Stimulated activated naive CD4-positive, alpha-beta T cell treated with Interleukin-2 at 50 U/mL for 16 hours (primary cell): Measurements from ENCODE around the gene KPNA1.
A peak's percentile ranks its signal among the peaks of the same experiment; 100 is the strongest.

Experiments
- DNase-seq: peaks from one replicate; lab custom pipeline; 2025; lab: John Stamatoyannopoulos, UW

Gene KPNA1

DNA sequence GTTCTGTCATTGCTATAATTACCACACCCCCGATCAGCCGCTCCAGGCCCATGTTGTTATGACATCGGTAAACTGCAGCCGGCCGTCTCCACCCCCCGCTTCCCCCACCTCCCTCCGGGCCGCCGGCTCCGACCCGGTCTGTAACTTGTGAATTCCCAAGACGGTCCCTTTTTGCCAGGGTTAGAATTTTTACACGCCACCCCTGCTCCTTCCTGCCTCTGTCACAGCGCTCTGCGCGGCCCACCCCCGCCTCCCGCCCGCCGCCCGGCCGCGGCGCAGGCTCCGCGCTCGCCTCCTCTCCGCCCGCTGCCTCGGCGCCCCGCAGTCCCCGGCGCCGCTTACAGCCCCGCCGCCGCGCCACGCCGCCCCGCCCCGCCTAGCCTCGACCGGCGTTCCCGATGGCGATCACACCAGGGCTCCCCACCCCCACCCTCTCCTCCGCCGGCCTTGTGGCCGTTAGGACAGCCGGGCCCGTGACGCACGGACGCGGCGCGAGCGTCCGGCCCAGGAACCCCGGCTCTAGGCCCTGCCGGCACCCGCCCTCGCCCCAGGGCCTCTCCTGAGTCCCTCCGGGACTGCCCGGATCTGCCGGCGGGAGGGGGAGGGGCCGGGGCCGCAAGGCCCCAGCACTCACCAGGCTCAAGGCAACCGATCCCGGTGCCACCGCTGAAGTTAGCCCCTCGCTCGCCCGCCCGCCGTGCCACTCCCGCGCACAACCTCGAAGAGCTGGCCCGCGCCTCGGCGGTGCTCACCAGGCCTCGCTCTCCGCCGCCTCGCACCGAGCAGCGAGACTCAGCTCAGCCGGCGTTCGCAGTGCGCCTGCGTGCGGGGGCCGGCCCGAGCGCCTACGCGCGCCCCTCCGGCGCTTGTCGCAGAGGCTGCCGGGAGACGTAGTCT lies at the start of gene KPNA1:
KPNA1 (minus strand) TSS at position 817 of the 897 bp plus-strand sequence. CDS start 18,374 bp downstream, outside the sequence.
- DNase-seq: peak; percentile 85

DNA sequence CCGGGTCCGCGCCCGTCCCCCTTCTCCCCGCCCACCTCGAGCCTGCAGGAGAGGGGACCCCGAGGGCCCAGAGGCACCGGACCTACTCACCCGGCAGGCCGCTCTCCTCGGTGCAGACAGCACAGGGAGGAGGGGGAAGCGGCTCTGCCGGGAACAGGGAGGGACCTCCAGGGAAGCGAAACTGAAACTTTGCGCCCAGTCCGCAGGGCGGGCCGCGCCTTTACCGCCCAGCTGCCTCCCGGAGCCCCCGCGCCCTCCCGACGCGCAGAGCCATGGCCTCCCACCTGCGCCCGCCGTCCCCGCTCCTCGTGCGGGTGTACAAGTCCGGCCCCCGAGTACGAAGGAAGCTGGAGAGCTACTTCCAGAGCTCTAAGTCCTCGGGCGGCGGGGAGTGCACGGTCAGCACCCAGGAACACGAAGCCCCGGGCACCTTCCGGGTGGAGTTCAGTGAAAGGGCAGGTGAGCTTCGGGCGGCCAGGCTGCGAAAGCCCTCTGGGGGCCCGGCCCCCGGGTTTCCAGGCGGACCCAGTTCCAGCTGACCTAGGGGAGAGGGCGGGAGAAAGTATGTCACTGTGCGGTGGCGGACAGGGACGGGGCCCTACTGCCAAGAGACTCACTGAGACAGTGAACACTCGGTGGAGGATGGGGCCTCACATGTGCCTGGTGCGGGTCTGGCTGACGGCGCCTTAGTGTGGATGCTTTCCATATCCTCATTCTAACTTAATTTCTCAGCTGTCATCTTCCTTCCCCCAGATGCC lies 49.6 kb upstream of the KPNA1 start, which contains the start of the genes DTX3L and PARP9:
DTX3L (plus strand) TSS at position 184 of the 758 bp plus-strand sequence; CDS start at position 273, 89 bp downstream.
PARP9 (minus strand) TSS at position 146 of the 758 bp plus-strand sequence. CDS start 4,680 bp downstream, outside the sequence.
- DNase-seq: peak; percentile 70

DNA sequence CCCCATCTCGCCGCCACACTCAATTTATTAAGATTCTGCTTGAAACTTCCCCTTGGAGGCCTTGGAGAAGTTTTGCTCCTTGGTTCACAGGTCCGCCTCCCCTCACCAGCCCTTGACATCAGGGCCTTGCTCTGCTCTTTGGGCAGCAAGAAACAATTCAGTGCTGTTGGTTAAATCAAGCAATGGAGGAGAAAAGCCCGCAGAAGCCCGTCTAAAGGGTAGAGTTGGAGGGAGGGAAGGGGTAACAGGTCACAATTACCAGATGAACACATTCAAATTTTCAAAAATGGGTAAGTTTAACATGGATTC lies 48.9 kb upstream of the KPNA1 start:
- no peak for DNase-seq

DNA sequence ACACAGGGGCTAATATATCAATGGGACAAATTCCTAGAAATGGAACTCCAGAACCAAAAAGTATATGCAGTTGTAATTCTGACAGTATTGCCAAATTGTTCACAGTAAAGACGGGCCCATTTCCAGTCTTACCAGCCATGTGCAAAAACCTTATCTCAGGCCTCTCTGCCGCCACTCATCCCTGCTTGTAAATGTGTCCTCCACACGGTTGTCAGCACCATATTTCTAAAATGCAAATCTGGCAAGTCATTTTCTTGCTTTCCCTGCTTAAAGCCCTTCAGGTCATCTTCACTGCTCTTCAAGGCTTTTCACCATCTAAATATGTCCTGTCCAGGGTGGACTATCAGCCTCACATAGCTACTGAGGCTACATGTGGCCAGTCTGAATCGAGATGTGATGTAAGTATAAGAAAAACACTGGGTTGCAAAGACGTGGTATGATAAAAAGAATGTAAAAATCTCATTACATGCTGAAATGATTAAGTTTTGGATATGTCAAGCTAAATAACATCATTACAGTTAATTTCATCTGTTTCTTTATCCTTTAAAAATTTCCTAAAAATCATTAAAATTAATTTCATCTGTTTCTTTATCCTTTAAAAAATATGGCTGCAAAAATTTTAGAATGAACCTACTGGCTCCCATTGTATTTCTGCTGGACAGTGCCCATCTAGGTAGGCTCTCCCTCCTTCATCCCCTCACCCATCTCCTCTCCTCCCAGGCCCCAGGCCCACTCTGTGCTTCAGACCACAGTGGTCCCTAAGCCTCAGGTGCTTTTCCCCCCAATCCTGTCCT lies 48.4 kb upstream of the KPNA1 start:
- no peak for DNase-seq

DNA sequence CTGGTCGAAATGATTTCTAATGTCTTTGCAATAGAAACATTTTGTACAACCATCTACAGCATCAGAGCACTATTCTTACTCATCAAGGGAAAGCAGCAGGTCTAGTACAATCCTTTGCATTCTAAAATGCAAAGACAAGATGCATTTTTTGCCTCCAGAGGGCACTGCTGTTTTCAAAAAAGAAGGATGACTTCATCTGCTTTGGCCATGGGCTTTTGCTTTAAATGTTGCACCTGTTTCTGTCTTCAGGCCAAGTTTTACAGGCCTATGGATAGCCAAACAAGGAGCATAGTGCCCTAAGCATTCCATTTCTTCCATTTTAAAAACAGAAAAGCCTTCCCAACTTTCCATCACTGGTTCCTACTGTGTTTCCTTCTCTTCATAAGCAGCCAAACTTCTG lies 45.9 kb upstream of the KPNA1 start:
- peak; percentile 32 for DNase-seq

DNA sequence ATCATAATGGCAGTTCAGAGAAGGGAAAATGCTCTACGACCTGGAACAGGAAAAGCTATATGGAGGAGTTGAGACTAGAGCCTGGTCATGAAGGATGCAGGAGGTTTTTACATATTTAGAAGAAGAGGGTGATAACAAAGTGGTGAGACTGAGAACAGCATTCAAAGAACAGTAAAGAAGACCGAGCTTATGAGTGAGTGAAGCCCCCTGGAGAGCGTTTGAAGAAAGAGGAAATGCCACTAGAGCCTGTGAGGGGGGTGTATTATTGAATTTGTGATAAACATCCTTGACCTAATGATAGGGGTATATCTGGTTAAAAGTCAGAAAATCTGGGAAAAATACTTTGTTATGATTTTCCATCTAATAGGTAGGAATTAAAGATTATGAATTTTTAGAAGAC lies 45.2 kb upstream of the KPNA1 start:
- no peak for DNase-seq

DNA sequence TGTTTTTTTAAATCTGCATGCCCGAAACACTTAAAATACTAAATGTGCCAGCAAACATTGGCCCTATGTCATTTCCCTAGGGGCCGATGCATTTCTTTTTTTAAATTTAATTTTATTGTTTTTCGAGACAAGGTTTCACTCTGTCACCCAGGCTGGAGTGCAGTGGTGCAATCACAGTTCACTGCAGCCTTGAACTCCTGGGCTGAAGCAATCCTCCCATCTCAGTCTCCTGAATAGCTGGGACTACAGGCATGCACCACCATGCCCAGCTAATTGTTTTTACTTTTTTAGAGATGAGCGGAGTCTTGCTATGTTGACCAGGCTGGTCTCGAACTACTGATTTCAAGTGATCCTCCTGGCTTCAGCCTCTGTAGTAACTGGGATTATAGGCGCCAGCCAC lies 43.9 kb upstream of the KPNA1 start:
- DNase-seq: no peak

DNA sequence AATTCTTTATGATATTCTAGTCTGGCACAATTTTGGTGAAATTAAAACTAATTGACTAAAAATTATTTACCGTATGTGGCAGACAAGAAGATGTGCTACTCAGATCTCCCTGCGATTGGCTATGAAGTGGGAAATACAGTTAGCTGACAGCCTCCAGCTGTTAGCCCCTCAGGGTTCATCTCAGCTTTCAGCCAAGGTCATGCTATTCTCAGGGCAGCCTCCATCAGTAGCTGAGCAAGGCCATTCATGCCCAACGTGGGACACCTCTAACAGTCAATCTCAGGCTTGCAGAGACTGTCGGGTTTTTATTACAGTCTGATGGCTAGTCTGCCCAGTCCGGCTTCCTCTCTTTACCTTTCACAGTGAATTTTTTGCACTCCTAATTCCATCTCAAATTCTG lies 42.6 kb upstream of the KPNA1 start:
- no peak for DNase-seq

DNA sequence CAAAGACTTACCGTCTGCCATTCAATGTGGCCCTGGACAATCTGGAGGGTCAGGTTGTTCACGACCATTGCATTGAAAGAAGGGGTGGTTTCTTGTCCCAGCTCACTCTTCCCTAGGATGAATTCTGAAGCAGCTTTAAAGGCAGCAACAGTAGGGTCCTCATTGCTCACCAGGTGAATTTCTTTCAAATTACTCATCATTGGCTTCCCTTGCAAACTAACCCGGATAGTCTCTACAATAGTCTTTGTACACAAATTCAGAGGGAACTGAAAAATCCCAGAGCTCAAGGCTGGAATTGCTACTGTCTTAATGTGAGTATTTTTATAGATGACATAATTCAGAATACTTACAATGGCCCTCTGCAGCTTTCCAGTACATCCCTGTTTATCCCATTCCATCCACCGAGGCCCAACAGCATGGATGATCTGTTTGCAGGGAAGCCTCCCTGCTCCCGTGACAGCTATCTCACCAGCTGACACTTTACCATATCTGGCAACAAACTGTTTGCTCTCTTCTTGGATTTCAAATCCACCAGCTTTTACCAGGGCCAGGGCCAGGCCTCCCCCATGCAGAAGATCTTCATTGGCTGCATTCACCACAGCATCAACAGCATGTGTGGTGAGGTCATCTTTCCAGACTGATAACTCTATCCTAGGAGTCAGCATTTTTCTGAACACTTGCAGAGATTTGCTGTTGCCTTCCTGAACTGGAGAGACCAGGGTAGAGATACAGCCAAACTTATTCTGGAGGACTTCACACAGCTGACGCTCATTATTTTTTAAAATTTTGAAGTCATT lies 40.7 kb upstream of the KPNA1 start:
- no peak for DNase-seq

DNA sequence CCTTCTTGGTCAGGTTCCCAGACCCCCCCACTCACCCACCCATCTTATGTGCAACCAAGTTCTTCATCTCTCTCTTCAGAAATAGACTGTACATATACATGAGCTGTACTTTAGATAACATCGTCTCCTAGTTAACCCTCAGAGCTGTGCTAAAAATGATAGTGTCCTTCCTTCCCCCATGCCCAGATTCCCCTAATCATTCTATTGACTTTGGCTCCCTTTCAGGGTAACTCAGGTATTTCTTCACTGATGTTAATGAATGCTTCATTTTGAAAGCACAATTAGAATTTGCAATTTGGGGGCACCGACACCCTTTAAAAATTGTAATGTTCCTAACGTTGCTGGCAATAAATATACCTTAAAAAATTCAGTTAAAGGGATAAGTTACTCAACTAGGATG lies 38.4 kb upstream of the KPNA1 start:
- DNase-seq: no peak

DNA sequence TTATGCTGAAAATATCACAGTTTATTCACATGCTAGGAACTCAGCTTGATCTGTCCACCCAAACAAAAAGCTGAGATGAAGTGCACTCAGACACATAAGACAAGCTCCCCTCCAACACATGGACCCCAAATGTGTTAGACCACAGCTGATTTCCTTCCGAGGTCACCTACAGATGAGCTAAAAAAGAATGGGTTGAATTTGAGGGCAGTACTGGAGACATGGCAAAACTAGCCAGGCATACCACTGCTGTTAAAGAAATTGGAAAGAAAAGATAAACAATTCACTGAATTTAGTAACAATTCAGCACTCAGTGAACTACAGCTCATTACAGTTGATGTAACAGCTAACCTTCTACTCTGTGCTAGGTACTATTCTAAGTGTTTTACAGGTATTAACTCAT lies 33.9 kb upstream of the KPNA1 start:
- no peak for DNase-seq

DNA sequence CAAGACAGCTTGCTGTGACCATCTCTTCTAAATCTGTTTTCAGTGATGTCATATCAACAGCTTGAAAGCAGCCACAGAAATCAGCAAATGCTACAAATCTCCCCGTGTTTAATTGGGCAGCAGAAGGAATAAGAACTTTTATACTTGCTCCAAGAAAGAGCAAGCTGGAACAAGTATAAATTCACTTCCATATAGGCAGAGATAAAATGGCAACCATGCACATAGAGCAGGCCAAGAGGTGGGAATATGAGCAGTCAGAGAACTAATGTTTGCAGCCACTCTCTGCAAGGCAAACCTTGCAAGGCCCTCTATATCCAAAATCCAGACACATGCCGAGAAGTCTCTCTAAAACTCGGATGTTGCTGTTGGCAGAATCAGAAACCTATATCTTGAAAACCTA lies 33.3 kb upstream of the KPNA1 start:
- DNase-seq: no peak

DNA sequence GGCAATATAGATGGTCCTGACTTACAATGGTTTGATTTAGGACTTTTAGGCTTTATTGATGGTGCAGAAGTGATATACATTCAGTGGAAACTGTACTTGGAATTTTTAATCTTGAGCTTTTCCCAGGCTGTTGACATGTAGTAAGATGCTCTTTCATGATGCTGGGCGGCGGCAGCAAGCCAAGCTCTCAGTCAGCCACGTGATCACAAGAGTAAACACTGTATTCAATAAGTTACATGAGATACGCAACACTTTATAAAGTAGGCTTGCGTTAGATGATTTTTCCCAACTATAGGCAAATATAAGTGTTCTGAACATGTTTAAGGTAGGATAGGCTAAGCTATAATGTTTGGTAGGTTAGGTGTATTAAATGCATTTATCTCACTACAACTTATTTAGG lies 31.4 kb upstream of the KPNA1 start:
- no peak for DNase-seq

DNA sequence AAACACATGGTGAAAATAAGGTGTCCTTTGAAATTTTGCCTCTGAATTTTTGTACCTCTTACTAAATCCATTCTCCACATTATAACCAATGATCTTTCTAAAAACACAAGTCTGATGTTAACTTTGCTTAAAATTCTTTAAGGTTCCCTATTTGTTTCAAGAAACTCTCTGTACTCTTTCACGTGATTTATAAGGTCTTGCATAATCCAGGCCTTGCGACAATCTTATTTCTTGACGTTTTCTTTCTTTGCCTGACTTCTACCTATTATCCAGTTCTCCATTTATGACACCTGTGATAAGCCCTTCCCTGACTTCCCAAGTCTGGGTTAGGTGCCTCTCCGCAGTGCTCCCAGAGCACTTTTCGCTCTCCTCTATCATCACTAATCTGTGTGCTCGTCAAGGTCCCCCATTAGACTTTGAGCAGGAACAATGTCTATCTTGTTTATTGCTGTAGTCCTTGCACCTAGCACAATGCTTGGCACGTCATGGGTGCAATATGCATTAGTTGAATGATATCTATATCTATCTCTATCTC lies 24.3 kb upstream of the KPNA1 start:
- no peak for DNase-seq

DNA sequence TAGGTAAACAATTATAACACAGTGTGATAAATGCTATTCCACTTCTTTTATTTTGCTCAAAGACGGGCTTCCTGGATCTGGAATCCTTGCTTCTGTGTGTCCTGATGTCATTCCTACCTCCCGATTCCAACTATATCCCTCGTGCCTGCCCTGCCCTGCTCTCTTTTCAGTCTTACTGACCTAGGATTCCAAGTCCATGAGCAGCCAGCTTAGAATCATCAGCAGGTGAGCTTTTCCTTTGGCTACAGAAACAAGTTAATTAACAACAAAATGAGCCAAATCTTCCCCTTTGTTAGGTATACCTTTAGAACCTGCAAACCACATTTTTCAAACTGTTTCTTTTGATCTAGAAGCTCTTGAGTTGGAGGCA lies 21.9 kb upstream of the KPNA1 start:
- no peak for DNase-seq

DNA sequence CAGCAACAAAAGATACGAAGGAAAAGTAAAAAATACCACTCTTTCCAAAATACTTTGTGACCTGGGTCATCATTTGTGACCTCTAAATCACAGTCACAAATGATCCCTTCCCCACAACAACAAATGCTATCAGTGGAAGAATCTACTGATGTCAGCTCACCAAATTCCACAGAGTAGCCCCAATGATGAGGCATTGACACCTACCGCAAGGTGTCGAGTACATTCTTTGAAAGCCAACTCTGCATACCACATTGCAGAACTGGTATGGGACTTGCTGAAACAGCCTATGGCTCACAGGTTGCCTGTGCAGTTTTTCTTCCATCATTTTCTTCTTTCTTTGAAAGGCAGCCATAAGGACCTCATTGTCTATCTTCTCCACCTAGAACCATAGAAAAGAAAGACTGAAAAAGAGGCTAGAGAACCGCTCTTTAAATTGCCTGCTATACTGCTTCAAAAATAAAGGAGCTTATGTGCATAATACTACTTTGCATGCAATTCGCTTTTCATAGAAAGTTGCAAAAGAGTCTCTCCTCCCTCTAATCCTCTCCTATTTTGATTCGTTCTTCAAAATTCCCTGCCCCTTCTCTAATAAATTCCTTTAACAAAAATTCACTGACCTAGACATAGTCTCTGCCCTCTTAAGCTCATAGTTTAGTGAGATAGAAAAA lies 21.4 kb upstream of the KPNA1 start:
- no peak for DNase-seq

DNA sequence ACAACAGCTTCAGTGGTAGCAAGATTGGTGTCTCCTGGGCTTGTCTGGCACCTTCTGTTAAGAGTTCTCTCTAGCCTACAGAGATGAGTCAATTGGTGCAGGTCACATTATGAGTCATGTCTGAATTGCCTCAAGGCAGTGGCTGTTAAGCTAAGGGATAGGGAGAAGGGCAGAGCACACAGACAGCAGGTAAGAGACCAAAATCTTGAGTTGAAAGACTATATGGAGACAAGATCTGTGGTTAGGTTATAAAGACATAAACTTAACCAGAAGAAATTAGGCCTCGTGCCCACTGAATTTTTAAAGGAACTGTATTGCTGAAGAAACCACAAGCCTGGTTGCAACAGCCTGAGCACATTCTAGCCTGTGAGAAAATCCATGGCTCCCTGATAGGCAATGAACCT lies 19.2 kb upstream of the KPNA1 start:
- peak; percentile 42 for DNase-seq

DNA sequence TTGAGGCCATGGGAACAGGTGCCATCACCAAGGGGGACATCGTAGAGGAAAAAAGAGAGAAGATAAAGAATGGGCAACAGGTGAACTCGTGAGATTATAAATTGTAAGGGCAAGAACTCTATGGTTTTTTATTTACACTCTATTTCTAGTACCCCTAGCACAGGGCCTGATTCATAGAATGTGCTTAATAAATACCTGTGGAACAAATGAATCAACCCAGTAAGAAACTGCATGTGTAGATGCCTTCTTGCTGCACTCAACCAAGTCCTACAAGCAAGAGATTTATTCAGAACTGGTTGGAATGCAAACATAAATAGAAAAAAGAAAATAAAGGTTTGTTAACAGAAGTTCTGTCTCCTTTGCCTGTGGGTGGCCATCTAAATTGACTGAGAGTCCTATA lies 18.7 kb upstream of the KPNA1 start:
- no peak for DNase-seq

DNA sequence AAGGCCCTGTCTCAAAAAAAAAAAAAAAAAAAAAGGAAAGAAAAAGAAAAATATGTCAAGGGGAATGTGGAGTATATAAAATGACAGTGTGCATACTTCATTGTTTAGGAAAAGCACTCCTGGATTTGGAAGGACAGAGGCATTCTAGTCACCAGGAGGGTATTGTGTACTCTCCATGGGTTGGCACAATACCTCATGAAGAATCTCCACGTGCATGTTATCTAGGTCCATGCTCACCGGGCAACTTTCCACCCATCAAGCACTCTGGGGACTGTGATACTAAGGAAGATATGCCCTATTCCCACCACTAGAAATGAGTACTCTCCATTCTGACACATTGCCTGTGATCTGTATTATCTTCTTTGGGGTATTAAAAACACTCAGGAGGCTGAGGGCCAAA lies 15.4 kb upstream of the KPNA1 start:
- DNase-seq: no peak

DNA sequence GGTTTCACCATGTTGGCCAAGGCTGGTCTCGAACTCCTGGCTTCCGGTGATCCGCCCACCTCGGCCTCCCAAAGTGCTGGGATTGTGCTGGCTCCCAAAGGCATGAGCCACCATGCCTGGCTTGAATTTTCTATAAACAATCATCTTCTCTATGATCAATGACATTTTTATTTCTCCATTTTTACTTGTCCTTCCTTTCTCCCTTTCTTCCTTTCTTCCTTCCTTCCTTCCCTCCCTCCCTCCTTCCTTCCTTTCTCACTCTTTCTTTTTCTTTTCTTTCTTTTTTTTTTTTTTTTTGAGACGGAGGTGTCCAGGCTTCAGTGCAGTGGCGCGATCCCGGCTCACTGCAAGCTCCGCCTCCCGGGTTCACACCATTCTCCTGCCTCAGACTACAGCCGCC lies 8.6 kb upstream of the KPNA1 start:
- no peak for DNase-seq

DNA sequence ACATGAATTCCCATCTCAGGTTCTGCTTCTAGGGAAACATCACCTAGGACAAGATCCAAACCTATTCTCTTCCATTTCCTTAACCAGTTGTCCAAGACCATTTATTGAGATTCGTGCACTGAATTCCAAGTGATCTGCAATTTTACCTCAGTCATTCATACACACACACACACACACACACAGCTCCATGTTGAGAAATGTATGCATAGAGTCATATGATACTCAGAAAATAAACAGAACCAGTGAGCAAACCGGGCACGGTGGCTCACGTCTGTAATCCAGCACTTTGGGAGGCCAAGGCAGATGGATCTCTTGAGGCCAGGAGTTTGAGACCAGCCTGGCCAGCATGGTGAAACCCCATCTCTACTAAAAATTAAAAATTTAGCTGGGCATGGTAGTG lies 6.1 kb upstream of the KPNA1 start:
- DNase-seq: no peak
